SIG-M5 treated with dmso at 0.1 percent for 504 hours (cell line): ENCODE data around the gene ADGRB2.

ENCODE experiments used
- DNase-seq: peaks from one replicate; lab custom pipeline; 2025; ENCODE audit not compliant: unreplicated experiment; lab: John Stamatoyannopoulos, UW

Gene ADGRB2

GRCh38 chr1:31704271-31705079 lies 59.7 kb downstream of the ADGRB2 start:
- DNase-seq = no peak

DNA sequence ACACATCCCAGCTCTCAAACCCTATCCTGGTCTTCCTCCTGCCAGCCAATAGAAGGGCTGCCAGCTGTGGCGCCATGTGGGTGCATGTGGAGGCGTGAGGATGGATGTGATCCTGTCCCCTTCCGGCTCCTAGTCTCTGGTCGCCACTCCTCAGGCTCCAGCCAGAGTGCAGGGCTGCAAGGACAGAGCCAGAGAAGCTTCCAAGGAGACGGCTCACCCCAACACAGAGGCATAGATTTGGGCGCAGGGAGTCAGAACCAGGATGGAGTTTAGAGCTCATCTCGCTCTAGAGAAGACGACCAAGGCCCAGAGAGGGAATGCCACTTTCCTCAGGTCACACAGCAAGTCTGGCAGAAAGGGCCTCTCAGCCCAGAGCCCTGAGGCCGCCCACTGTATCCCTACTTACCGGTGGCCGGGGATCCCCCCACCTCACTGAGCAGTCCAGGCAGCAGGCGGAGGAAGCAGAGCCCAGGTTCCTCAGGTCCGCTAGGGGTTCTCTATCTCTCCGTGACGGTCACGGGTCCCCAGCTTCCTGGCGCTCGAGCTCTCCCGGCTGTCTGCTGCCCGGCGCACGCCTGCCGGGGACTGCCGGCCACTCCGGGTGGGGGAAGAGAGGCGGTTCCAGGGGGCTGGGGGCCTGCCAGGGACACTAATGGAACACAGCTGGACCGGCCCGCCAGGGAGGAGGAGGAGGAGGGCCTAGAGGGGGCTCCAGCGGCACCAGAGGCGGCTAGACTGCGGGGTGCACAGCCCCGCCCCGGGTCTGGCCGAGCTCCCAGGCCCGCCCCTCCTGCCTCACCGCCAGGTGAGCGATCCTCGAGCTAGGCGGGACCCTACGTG lies 60.5 kb downstream of the ADGRB2 start, which contains the start of gene COL16A1:
Gene COL16A1 (minus strand): TSS at position 587 of the 840 bp plus-strand sequence. CDS start 1,824 bp downstream, outside the sequence.
- DNase-seq = no peak

DNA sequence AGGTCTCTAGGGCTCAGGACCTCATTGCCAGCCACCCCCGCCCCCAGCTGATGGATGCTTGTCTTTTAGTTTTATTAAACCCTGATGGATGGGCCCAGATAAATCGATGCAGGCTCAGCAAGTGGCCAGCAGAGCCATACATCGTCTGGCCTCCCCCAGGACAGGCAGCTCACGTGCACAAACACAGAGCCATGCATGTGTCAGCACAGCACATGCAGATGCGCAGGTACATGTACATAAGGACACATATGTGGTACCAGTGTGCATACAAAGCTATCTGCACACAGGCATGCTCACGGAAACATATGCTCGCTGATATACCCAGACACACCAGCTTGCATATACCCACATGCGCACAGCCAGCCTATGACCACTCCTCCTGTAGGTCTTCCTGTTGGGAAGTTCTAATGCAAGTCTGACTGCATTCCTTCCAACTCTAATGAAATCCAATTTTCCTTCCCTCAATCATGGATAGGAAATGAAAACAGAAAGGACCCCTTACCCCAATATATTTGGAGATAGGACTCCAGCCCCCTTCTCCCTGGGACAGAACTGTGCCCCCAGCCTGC lies 61.2 kb downstream of the ADGRB2 start:
- DNase-seq = no peak

DNA sequence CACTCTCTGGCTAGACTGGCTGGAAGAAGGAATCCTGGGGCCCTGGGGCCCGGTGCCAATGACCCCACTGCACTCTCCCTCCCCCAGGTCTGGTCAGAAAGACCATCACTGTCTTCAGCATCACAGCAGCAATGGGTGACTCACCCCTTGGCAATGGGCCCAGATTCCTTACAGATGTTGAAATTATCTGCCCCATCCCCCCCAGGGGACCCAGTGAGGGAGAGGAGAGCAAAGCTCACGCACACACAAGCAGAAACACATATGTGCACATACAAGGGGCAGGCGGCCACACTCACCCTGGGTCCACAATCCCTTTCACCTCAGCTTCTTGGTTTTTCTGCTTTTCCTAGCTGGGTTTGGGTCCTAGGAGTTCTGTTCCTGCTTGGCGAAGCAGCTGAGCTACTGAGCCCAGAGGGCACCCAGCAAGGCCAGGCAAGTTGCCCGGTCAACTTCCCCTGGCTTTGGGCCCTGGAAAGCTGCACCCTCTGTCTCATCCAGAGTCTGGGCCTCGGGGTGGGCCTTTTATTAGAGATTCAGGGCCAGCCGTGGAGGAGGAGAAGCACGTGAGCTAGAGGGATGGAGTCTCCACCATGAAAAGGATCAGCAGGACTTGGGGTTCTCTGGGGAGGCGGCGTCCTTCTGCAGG lies 62.9 kb downstream of the ADGRB2 start:
- DNase-seq = peak; percentile 11

GRCh38 chr1:31700468-31701090 lies 63.6 kb downstream of the ADGRB2 start:
- DNase-seq = no peak

GRCh38 chr1:31699341-31699891 lies 64.7 kb downstream of the ADGRB2 start:
- DNase-seq = no peak

DNA sequence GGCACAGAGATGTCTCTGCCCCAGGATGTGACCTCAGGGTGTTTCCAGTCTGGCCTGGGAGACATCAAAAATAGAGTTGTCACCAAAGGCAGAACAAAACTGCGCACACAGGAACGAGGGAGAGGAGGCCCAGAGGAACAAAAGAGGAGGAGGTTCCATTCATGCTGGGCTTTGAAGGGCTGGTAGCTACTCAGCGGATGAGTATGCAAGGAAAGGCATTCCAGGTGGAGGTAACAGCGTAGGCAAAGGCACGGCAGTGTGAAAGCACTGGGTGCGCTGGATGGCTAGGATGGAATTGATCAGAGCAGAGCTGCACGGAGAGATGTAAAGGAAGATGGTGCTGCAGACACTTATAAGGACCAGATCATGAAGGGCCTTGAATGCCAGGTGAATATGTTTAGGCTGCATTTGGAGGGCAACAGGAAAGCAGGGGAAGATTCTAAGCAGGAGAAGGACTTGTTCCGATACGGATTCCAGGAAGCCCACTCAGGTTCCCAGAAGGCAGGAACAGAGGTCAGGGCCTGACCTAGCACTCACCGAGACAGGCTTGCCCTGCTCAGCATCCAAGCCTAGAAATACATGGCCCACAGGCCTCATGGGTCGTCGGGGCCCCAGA lies 66.7 kb downstream of the ADGRB2 start:
- DNase-seq = no peak

DNA sequence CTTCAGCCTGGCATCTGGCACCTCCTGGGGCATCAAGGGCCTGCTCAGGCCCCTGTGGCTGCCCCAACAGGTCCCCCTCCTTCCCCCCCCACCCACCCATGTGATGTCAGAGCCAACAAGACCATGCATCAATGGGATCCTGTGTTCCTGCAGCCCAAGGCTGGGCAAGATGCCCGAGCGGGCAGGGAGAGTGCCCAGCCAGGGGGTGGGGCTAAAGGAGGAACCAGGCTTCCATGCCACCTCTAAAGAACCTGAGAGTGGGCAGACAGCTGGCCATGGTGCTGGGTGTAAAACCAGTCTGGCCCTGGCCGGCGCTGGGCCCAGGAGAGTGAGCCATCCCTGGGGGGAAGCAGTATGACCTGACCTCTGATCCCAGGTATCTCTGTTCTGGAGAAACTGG lies 67.9 kb downstream of the ADGRB2 start:
- DNase-seq = no peak

GRCh38 chr1:31695327-31695726 lies 68.8 kb downstream of the ADGRB2 start:
- no peak for DNase-seq

GRCh38 chr1:31694964-31695313 lies 69.2 kb downstream of the ADGRB2 start:
- DNase-seq = no peak

DNA sequence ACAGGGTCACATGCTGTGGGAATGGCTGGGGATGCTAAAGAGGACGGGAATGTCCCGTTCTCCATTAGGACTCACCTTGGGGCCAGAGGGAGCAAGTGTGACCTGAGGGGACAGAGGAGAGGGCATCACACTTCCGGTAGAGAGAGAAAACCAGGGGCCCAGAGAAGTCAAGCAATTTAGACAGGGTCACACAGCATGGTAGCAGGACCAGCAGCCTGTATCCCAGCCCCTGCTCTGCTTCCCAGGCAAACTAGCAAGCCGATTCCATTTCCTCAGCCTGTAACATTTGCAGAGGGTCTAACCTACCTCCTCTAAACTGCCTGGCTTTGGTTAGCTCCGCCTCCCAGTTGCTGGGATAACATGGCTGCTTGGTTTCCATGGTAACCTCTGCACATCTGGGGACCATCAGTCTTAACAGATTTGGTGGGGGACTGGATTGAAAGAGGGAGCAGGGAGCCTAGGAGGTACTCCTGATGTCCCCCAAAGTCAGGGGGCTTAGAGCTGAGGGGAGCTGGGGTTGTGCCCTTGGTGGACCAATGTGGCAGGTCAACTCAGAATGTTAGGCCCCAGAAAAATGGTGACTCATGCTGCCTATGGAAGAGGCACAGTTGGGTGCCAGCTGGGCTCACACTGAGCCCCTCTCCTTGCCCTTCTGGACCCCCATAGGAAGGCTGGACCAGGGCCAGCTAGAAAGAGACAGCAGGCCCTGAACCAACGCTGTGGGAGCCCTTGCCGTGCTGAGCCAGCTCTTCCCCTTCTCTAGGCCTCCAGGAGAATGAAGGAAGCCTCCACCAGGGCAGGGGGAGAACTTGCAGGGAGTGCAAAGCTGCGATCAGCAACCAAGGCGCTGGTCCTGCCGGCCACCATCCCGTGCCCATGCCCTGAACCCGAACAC lies 69.8 kb downstream of the ADGRB2 start:
- no peak for DNase-seq

GRCh38 chr1:31693231-31693630 lies 70.9 kb downstream of the ADGRB2 start:
- no peak for DNase-seq

DNA sequence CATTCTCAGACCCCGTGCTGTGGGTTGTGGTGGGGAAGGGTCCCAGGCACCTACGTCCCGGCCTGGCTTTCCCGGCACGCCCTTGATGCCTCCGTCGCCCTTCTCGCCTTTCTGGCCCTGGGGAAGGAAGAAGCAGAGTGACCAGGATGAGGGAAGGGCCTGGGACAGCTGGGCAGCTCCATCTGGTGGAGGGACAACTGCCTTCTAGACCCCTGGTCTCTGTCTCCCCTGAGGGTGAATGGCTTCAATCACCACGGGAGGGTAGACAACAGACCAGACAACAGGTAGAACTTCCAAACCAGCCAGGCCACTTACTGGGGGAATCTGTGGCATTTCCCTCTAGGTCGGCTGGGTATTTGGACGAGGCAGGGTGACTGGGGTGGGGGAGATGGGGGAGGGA lies 72.2 kb downstream of the ADGRB2 start:
- no peak for DNase-seq

GRCh38 chr1:31691446-31691845 lies 72.7 kb downstream of the ADGRB2 start:
- DNase-seq = no peak

GRCh38 chr1:31690921-31691320 lies 73.2 kb downstream of the ADGRB2 start:
- no peak for DNase-seq

- no peak for DNase-seq
Observed at GRCh38 chr1:31689854-31690253, 74.3 kb downstream of the ADGRB2 start.

DNA sequence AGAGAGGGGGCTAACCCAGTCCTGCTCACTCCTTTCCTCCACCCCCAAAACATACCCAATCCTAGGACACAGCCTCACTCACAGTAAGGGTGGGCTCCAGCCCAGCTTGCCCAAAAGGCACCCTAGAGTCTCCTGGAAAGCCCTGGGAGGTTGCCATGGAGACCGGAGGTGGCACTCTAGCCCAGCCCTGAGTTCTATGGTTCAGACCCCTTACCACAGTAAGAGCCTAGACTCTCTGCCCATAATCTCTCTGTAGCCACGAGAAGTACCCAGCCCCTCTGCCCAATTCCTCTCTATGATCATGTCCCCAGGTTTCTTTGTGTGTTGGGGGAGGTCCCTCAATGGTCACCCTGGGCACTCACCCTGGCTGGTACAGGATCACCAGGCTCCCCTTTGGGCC lies 74.8 kb downstream of the ADGRB2 start:
- no peak for DNase-seq

- no peak for DNase-seq
Observed at GRCh38 chr1:31688233-31688918, 75.8 kb downstream of the ADGRB2 start.

- no peak for DNase-seq
Observed at GRCh38 chr1:31687601-31688000, 76.5 kb downstream of the ADGRB2 start.
